Measurements from ENCODE around the gene GDE1.

- TF ChIP-seq POLR2A (IDR thresholded peaks at IDR 0.05) (no peak), CTCF (IDR thresholded peaks at IDR 0.05) (no peak)
Observed at GRCh38 chr16:19555938-19556771, 34.3 kb upstream of the GDE1 start.
